Erythroblast (primary cell): ENCODE results near the gene SHOC2.

Source experiments
- DNase-seq, 2 experiments: peaks; one replicate each; lab custom pipeline; 2025; lab: John Stamatoyannopoulos, UW
- GATA1 ChIP-seq: IDR thresholded peaks from 2 replicates; pipeline ENCODE4 v1.6.1; 2011; ENCODE audit warnings: low read depth, mild to moderate bottlenecking, control low read depth, low read length, moderate library complexity
- POLR2A ChIP-seq: IDR thresholded peaks from 2 replicates; pipeline ENCODE4 v1.6.1; 2011; ENCODE audit warnings: mild to moderate bottlenecking, low read length

The SHOC2 gene

DNA sequence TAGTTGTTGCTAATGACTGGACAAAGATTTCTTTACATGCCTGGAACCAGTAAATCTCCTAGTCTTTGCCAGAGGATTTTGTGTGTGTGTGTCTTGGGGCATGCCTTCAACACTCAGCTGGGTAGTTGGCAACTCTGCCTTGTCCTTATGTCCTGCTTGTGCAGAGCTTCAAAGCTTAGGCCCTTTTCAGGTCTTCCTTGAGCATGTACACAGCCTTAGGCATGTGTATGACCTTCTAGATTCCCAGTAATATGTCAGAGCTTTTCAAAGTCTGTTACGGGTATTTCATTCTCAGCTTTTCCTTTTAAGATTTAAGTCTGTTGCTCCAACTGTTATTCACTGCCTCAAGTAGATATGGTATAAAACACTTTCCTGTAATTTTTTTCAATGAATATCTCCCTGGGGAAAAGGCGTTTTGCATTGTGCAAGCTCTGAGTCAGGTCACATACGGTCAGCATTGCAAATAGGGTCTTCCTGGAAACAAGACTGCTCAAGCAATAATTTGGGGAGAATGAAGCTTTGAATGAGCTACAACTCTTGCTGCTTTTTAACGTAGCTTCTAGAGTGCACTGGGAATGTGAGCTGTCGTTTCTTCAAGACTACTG is 25.5 kb downstream of the SHOC2 start:
- DNase-seq, result no peak
- TF ChIP-seq GATA1, result no peak
- no peak for TF ChIP-seq POLR2A

DNA sequence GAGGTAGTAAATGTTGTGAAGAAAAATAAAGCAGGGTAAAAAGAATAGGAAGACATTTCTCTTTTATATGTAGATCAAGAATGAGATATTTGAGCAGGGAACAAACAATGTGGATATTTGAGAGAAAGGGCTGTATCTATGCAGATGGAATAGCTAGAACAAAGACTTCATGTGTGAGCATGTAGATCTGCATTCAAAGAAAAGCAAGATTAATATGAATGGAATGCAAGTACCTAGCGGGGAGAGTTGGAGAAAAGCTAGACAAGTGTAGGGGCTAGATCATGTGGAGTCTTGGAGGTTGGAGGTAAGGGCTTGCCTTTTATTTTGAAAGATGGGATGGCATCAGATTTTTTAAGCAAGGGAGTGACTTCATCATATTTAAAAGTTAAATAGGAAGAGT is 27.1 kb downstream of the SHOC2 start:
- no peak for TF ChIP-seq POLR2A
- TF ChIP-seq GATA1, result no peak
- no peak for DNase-seq

DNA sequence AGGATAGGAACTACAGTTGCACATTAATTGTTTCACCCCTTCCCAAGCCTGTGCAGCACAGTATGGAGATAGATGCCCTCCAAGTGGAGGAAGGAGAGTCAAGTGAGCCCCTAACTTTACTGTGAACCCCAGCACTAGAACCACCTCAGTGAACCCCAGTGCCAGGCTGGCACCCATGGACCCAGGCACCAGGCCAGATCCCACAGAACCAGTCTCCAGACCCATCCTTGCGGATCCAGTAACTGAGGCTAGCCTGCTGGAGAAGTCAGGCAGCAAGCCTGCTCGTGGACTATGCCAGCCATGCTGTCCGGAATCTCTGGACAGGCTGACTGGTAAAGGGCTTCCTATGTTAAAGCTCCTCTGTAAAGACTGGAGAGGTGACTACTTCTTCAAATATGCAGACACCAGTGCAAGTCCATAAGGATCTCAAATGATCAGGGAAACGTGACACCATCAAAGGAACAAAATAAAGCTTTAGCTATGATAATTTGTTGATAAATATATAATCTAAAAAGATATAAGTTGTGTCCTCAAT is 27.7 kb downstream of the SHOC2 start:
- no peak for DNase-seq
- TF ChIP-seq GATA1 (no peak), POLR2A (no peak)

DNA sequence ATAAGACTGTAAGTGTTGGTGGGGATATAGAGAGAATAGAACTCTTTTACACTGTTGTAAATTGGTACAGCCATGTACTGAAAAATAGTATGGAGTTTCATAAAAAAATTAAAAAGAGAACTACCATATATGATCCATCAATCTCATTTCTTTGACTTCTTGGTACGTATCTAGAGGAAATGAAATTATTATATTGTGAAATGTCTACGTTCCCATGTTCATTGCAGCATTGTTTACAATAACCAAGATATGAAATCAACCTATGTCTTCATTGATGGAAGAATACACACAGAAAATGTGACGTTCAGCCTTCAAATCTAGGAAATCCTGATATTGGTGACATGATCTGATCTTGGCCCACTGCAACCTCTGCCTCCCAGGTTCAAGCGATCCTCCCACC is 32.0 kb downstream of the SHOC2 start:
- TF ChIP-seq POLR2A (no peak), GATA1 (no peak)
- no peak for DNase-seq

DNA sequence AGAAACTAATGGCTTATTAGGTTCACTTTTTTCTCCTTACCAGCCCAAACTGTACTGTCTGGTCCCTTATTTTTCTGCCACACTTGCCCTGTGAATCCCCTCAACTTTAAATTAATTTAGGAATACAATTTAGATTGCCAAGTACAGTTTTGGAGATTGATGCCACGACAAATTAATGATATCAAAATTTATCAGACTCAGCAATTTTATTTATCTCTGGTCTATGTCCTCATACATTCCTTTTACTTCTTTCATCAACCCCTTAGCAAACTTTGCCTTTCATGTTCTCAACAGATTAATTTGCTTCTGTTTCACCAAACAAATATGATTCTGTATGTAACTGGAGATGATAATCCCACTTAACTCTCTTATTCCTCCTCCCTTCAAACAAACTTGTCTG is 38.2 kb downstream of the SHOC2 start:
- no peak for DNase-seq
- TF ChIP-seq GATA1 (no peak), POLR2A (no peak)

DNA sequence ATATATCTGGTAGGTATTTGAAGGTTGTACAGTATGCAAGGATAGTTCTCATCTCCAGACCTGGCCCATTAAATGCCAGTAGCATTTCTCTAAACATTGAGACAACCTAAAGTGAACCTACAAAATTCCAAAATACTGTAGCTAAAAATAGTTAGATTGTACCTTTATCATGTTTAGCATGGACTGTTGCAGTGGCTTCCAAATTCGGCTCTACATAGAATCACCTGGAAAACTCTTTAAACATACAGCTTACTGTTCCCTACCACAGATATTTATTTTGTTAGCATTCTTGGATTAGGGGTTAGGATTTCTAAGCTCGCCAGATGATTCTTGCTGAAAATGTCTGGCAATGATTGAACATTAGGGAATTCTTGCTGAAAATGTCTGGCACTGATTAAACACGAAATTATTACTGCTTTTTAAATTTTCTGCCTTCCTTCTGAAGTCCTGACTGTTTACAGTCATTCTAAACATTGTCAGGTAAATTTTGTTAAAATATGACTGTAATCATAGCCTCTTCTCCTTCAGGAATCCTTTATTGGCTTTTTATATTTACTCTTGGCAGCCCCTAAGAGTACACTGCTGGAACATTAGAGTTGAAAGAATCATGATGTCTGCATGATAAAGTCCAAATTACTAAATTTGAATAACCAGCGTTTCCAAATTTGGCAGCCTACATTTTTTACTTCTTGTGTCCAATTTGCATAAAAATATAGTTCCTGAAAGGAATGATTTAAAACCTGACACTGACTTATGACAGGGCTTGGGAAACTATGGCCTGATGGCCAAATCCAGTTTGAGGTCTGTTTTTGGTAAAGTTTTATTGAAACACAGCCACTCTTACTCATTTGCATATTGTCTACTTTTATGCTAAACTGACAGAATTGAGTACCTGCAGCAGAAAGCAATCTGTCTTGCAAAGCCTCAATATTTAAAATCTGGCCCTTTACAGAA is 40.3 kb downstream of the SHOC2 start:
- DNase-seq, result no peak
- TF ChIP-seq POLR2A, result no peak
- no peak for TF ChIP-seq GATA1

DNA sequence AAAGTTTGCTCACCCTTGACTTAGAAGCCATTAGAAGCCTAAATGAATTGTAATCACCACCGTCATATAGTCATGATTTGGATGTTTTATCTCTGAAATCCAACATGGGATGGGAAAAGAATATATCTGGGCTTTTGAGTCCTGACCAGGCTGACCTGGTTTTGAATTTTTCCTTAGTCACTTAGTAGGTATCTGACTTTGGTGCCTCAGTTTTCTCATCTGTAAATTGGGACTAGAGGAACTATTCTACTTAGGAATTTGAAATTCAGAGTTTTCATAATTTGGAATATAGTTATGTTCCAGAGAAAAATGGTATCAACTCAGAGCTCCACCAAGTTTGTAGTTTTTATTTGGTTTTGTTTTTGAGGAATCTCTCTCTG is 40.9 kb downstream of the SHOC2 start:
- DNase-seq, result no peak
- TF ChIP-seq POLR2A (no peak), GATA1 (no peak)

DNA sequence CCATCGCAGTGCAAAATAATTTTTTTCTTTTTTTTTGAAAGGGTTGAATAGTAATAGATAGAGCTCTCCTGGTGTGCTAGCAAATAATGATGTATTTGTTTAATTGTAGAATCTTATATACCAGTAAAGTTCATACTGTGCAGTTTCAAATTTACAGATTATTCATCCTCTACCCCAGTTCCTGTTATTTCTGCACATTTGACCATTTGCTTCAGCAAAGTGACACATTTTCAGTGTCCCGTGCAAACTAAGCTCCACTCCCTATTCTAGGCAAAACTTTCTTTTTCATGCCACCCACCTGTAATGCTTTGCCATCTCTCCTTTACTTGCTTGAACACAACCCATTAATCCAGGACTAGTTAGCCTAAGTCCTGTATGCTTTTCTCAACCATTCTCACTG is 43.0 kb downstream of the SHOC2 start:
- TF ChIP-seq GATA1 (no peak), POLR2A (no peak)

DNA sequence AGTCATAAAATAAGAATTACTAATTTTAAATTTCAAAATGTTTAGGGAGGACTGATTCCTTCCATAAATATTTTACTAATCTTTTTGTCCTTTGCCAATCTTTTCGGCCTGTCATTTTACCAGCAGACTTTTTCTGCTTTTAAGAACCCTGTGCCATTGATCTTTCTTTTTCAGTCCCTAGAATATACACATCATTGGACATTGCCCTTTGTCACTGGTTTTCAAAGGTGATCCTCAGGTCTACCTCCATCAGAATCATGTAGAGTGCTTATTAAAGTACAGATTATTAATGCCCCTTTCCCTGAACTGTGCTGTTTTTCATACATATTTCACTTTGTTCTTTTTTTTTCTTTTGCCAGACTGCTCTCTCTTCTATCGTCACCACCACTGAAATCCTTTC is 43.8 kb downstream of the SHOC2 start:
- DNase-seq, result no peak
- no peak for TF ChIP-seq GATA1
- TF ChIP-seq POLR2A, result no peak

More for the DNA sequence above, 43.0 kb downstream of the SHOC2 start:
- no peak for DNase-seq

DNA sequence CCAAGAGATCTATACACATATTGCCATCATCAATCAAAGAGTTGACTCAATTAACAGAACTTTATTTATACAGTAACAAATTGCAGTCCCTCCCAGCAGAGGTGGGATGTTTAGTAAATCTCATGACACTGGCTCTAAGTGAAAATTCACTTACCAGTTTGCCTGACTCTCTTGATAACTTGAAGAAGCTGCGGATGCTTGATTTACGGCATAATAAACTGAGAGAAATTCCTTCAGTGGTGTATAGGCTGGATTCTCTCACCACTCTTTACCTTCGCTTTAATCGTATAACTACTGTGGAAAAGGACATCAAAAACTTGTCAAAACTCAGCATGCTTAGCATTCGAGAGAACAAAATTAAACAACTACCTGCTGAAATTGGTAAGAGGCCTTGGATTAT is 45.3 kb downstream of the SHOC2 start:
- no peak for TF ChIP-seq GATA1
- TF ChIP-seq POLR2A, result no peak
- no peak for DNase-seq

DNA sequence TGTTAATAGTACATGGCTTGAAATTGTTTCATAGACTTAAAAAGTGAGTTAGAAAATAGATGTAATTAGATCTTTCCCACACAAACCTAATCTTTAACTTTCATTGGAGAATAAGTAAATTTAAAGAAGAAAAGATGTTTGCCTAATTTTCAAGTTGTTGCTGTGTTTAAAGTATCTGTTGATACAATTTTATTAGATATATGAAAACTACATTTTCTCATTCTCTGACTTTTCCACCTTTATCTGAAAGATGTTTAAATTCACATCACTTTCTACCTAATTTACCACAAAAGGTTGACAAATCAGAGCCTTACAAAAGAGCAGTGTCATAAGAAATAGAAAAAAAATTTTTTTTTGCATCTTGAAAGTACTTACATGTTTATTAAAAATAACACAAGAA is 45.8 kb downstream of the SHOC2 start:
- no peak for DNase-seq
- no peak for TF ChIP-seq POLR2A
- TF ChIP-seq GATA1, result no peak

DNA sequence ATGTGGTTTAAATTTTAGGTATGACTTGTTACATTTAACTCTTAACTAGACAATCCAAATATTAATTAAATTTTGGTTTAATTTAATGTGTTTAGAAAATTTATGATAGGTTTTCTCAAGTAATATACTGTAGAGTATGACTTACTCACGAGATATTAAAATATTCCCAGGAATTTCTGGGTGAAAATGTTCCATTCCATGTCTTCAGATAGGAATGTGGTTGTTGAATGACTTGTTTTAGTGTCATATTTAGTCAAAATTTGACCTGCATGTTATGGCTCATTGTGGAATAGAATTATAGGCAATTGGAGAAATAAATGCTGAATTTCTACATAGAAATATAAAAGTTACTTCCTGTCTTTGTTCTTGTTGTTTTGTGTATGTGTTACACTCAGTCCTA is 46.7 kb downstream of the SHOC2 start:
- TF ChIP-seq GATA1 (no peak), POLR2A (no peak)
- DNase-seq, result no peak

DNA sequence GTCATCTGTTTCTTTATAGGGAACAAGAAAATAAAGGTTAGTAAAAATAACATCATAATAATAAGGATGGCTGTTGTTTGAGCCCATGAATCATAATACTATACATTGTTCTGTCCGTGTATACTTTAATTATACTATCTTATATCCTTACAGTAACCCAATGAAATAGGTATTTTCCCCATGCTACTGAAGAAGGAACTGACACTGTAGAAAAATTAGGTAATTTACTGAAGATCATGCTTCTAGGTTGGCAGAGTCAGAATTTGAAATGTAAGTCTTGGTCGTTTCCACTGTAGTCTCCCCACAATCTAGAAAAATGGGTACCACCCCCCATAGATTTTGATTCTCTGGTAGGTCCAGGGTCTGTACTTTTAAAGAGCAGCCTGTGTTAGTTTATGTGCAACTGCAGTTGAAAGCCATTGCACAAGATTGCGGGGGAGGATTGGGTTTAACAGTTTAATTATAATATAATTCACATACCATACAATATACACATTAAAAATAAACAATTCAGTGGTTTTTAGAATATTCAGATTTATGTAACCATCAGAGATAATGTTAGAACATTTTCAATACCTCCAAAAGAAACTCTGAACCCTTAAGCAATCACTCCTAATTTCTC is 47.7 kb downstream of the SHOC2 start:
- TF ChIP-seq POLR2A, result no peak
- TF ChIP-seq GATA1, result no peak
- no peak for DNase-seq

DNA sequence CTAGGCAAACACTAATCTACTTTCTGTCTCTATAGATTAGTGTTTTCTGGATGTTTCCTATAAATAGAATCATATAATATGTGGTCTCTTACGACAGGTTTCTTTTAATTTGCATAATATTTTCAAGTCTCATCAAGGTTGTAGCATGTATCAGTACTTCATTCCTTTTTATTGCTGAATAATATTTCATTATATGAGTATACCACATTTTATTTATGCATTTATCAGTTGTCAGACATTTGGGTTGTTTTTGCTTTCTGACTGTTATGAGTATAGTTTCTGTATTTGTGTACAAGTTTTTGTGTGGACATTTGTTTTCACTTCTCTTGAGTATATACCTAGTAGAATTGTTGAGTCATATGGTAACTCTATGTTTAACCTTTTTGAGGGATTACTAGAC is 48.2 kb downstream of the SHOC2 start:
- no peak for DNase-seq
- TF ChIP-seq GATA1, result no peak
- TF ChIP-seq POLR2A, result no peak
